WTC11 (cell line): Measurements from ENCODE around the gene CCDC141.

Experiments
- ZBTB21 ChIP-seq: sonication (generic); formaldehyde crosslinking; IDR thresholded peaks from 2 replicates; pipeline ENCODE4 v1.8.1; 2023; ENCODE audit warnings: mild to moderate bottlenecking, missing genetic modification reagents, borderline replicate concordance
- ZNF396 ChIP-seq: fragments of 250-450 bp; sonication (Bioruptor Pico); IDR thresholded peaks from 2 replicates; pipeline ENCODE4 v1.8.0; 2021; ENCODE audit warnings: mild to moderate bottlenecking, moderate library complexity, borderline replicate concordance
- TF ChIP-seq, protein P1 (sequence below): fragments of 200-600 bp; IDR thresholded peaks from 2 replicates; pipeline ENCODE4 v1.8.0; 2022; ENCODE audit warnings: antibody characterized with exemption
- TF ChIP-seq, protein P2 (sequence below): sonication (generic); formaldehyde crosslinking; IDR thresholded peaks from 2 replicates; pipeline ENCODE4 v1.8.1; 2022; ENCODE audit warnings: missing genetic modification reagents, borderline replicate concordance

DNA sequence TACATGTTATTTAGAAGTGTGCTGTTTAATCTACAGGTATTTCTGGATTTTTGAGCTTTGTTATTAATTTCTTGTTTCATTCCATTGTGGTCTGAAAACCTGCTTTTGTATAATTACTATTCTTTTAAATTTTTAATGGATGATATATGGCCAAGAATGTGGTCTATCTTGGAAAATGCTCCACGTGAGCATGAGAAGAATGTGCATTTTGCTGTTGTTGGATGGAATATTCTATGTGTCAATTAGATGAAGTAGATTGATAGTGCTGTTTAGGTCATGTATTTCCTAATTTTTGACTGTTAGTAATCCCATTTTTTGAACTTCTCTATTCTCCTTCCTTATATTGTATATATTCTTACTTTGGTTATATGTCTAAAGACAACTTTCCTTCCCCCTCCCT lies 222.8 kb downstream of the CCDC141 start:
- TF ChIP-seq, protein P1, sequence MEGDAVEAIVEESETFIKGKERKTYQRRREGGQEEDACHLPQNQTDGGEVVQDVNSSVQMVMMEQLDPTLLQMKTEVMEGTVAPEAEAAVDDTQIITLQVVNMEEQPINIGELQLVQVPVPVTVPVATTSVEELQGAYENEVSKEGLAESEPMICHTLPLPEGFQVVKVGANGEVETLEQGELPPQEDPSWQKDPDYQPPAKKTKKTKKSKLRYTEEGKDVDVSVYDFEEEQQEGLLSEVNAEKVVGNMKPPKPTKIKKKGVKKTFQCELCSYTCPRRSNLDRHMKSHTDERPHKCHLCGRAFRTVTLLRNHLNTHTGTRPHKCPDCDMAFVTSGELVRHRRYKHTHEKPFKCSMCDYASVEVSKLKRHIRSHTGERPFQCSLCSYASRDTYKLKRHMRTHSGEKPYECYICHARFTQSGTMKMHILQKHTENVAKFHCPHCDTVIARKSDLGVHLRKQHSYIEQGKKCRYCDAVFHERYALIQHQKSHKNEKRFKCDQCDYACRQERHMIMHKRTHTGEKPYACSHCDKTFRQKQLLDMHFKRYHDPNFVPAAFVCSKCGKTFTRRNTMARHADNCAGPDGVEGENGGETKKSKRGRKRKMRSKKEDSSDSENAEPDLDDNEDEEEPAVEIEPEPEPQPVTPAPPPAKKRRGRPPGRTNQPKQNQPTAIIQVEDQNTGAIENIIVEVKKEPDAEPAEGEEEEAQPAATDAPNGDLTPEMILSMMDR = no peak
- TF ChIP-seq, protein P2, sequence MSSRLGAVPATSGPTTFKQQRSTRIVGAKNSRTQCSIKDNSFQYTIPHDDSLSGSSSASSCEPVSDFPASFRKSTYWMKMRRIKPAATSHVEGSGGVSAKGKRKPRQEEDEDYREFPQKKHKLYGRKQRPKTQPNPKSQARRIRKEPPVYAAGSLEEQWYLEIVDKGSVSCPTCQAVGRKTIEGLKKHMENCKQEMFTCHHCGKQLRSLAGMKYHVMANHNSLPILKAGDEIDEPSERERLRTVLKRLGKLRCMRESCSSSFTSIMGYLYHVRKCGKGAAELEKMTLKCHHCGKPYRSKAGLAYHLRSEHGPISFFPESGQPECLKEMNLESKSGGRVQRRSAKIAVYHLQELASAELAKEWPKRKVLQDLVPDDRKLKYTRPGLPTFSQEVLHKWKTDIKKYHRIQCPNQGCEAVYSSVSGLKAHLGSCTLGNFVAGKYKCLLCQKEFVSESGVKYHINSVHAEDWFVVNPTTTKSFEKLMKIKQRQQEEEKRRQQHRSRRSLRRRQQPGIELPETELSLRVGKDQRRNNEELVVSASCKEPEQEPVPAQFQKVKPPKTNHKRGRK (CRISPR knock-in tag) = no peak
- no peak for TF ChIP-seq ZBTB21
- TF ChIP-seq ZNF396 = no peak
